PC-3 (cell line): ENCODE results near the gene NTM. TPM values are rescaled to one million over a fixed set of nuclear protein-coding genes. Genes with fewer than 3 reads are reported as not detected.

Source experiments
- ATAC-seq: fragments of 200-7000 bp; cut with Tn5 transposase; 2 replicates; pipeline ENCODE4 v1.9.1; 2020; ENCODE audit warnings: mild to moderate bottlenecking, moderate library complexity
- BruUV-seq: library from RNA; stranded (reverse); fragments of 400-500 nt; replicated peaks from 2 replicates; lab custom pipeline; 2021; lab: Mats Ljungman, UMichigan
- CTCF ChIA-PET: fragments of 300-600 bp; sonication (Branson Sonifier 250); formaldehyde crosslinking; loops from one replicate; lab custom pipeline; 2022; ENCODE audit warnings: antibody characterized with exemption; lab: Charles Lee
- POLR2A ChIA-PET: fragments of 300-600 bp; sonication (Branson Sonifier 250); formaldehyde crosslinking; loops from one replicate; lab custom pipeline; 2022; ENCODE audit warnings: antibody characterized with exemption; ENCODE audit not compliant: unreplicated experiment; lab: Charles Lee
- DNase-seq: peaks from one replicate; pipeline ENCODE4 v3.0.0-alpha.2; 2015
- H2AFZ ChIP-seq: fragments of 300-600 bp; sonication (generic); 2 replicates; pipeline ENCODE4 v1.6.0; 2016; ENCODE audit warnings: antibody characterized with exemption, low read length
- H3F3A ChIP-seq: fragments of 300-600 bp; sonication (generic); one replicate; pipeline ENCODE4 v1.6.0; 2017; ENCODE audit warnings: antibody characterized with exemption, low read length, control low read depth, mild to moderate bottlenecking; ENCODE audit not compliant: unreplicated experiment
- H3K27ac ChIP-seq: fragments of 300-600 bp; sonication (generic); 2 replicates; pipeline ENCODE4 v1.5.1; 2016; ENCODE audit warnings: mild to moderate bottlenecking, low read length
- H3K27me3 ChIP-seq: fragments of 300-600 bp; sonication (generic); 2 replicates; pipeline ENCODE4 v1.6.1; 2016; ENCODE audit warnings: low read length, mixed read lengths
- H3K36me3 ChIP-seq: fragments of 300-600 bp; sonication (generic); 2 replicates; pipeline ENCODE4 v1.6.1; 2016; ENCODE audit warnings: low read depth, mixed run types, low read length, mixed read lengths
- H3K4me1 ChIP-seq: fragments of 300-600 bp; sonication (generic); 2 replicates; pipeline ENCODE4 v1.5.1; 2016; ENCODE audit warnings: low read length; ENCODE audit not compliant: insufficient read depth
- H3K4me2 ChIP-seq: fragments of 300-600 bp; sonication (generic); 2 replicates; pipeline ENCODE4 v1.6.0; 2016; ENCODE audit warnings: low read length
- H3K4me3 ChIP-seq: fragments of 300-600 bp; sonication (generic); 2 replicates; pipeline ENCODE4 v1.5.1; 2016; ENCODE audit warnings: mild to moderate bottlenecking, low read length, mixed read lengths
- H3K79me2 ChIP-seq: fragments of 300-600 bp; sonication (generic); 2 replicates; pipeline ENCODE4 v1.6.1; 2017; ENCODE audit warnings: low read length, mixed read lengths
- H3K9ac ChIP-seq: fragments of 300-600 bp; sonication (generic); 2 replicates; pipeline ENCODE4 v1.6.0; 2016; ENCODE audit warnings: mild to moderate bottlenecking, low read length
- H3K9me2 ChIP-seq: fragments of 300-600 bp; sonication (generic); replicated peaks from 2 replicates; pipeline ENCODE4 v1.6.1; 2016; ENCODE audit warnings: mixed run types, low read length, mixed read lengths
- H3K9me3 ChIP-seq: fragments of 300-600 bp; sonication (generic); 2 replicates; pipeline ENCODE4 v1.6.1; 2016; ENCODE audit warnings: low read length, mixed read lengths
- H4K20me1 ChIP-seq: fragments of 300-600 bp; sonication (generic); 2 replicates; pipeline ENCODE4 v1.6.1; 2016; ENCODE audit warnings: low read length, mixed read lengths
- CTCF ChIP-seq: fragments of 300-600 bp; sonication (generic); conservative IDR thresholded peaks from 2 replicates; pipeline ENCODE4 v1.5.1; 2017; ENCODE audit warnings: antibody characterized with exemption, low read depth, mild to moderate bottlenecking, low read length
- EZH2 ChIP-seq: fragments of 300-600 bp; sonication (generic); IDR thresholded peaks from one replicate; pipeline ENCODE4 v1.6.1; 2017; ENCODE audit warnings: antibody characterized with exemption, mild to moderate bottlenecking, low read length; ENCODE audit not compliant: unreplicated experiment
- EZH2phosphoT487 ChIP-seq: fragments of 300-600 bp; sonication (generic); IDR thresholded peaks from 2 replicates; pipeline ENCODE4 v1.6.1; 2018; ENCODE audit warnings: mild to moderate bottlenecking, antibody characterized with exemption, low read length, borderline replicate concordance
- intact Hi-C: fragments of 100-400 bp; cut with micrococcal nuclease; formaldehyde crosslinking; loops from 2 replicates; pipeline ENCODE4 v1.9.0; 2023
- total RNA-seq: library from RNA; depleted of rRNA; stranded (reverse); fragments of >200 nt; gene quantifications from 2 replicates; pipeline ENCODE4 v1.2.3, GENCODE V29; 2014

The NTM gene
- total RNA-seq, 1 experiment from 2014 or later: not detected

GRCh38 chr11:131858505-131858904, 488.1 kb downstream of the NTM start:
- Histone ChIP-seq H3K9me3 (no peaks in the 10 kb centered on the region; the same call in 1 of the 2 replicates), H3K36me3 (no peaks in the 10 kb centered on the region), H2AFZ (no peak overlapping the region), H3K4me3 (no peak overlapping the region), H3K27me3 (peaks cover 59% of the 10 kb centered on the region), H3K4me2 (no peak overlapping the region), H3K27ac (no peak overlapping the region), H3K9me2 (no peaks in the 10 kb centered on the region), H4K20me1 (no peaks in the 10 kb centered on the region), H3K4me1 (no peaks in the 10 kb centered on the region), H3F3A (no peaks in the 10 kb centered on the region), H3K9ac (no peak overlapping the region), H3K79me2 (no peaks in the 10 kb centered on the region)
- BruUV-seq: no TSS peak
- ATAC-seq: no peak
- intact Hi-C loops: no loop called here
- ChIA-PET CTCF (no interaction called here), POLR2A (no interaction called here)
- no peak for TF ChIP-seq EZH2phosphoT487
- no peak for TF ChIP-seq EZH2
- TF ChIP-seq CTCF: no peak
- no peak for DNase-seq

GRCh38 chr11:131859538-131860210, 489.3 kb downstream of the NTM start:
- CTCF ChIA-PET: no interaction called here
- H4K20me1 ChIP-seq: no peaks in the 10 kb centered on the region
- H3K27ac ChIP-seq: no peak overlapping the region
- DNase-seq (no peak), ATAC-seq (no peak)
- POLR2A ChIA-PET: no interaction called here
- no peak overlapping the region for H3K9ac ChIP-seq
- intact Hi-C loops: no loop called here
- H3K9me2 ChIP-seq: no peaks in the 10 kb centered on the region
- peaks cover 49% of the 10 kb centered on the region for H3K27me3 ChIP-seq
- H3K79me2 ChIP-seq: no peaks in the 10 kb centered on the region
- no peak overlapping the region for H2AFZ ChIP-seq
- no peaks in the 10 kb centered on the region for H3K36me3 ChIP-seq
- no peaks in the 10 kb centered on the region for H3K4me1 ChIP-seq
- no peak overlapping the region for H3K4me3 ChIP-seq
- no peaks in the 10 kb centered on the region for H3K9me3 ChIP-seq
- no TSS peak for BruUV-seq
- H3F3A ChIP-seq: no peaks in the 10 kb centered on the region
- TF ChIP-seq EZH2: no peak
- TF ChIP-seq EZH2phosphoT487: no peak
- TF ChIP-seq CTCF: no peak
- H3K4me2 ChIP-seq: no peak overlapping the region

GRCh38 chr11:131864228-131864627, 493.8 kb downstream of the NTM start:
- no peak overlapping the region for H3K4me2 ChIP-seq
- H4K20me1 ChIP-seq: no peaks in the 10 kb centered on the region
- BruUV-seq: no TSS peak
- H3K9ac ChIP-seq: no peak overlapping the region
- H3K9me3 ChIP-seq: no peaks in the 10 kb centered on the region
- DNase-seq: no peak
- no peaks in the 10 kb centered on the region for H3K9me2 ChIP-seq
- no peak overlapping the region for H3K27ac ChIP-seq
- no peaks in the 10 kb centered on the region for H3K36me3 ChIP-seq
- H3K4me3 ChIP-seq: no peak overlapping the region
- H3K79me2 ChIP-seq: no peaks in the 10 kb centered on the region
- CTCF ChIA-PET: no interaction called here
- no peaks in the 10 kb centered on the region for H3F3A ChIP-seq
- POLR2A ChIA-PET: no interaction called here
- no peak for ATAC-seq
- TF ChIP-seq CTCF: no peak
- no peak for TF ChIP-seq EZH2phosphoT487
- no peak for TF ChIP-seq EZH2
- no peak overlapping the region for H2AFZ ChIP-seq
- intact Hi-C loops: no loop called here
- no peaks in the 10 kb centered on the region for H3K4me1 ChIP-seq
- peaks cover 6% of the 10 kb centered on the region; the same call in 1 of the 2 replicates for H3K27me3 ChIP-seq
